NCI-H524 treated with DMSO at 0.1 percent for 48 hours (cell line): ENCODE data around the gene BABAM2.

Source experiments
- DNase-seq: peaks from one replicate; lab custom pipeline; 2025; lab: John Stamatoyannopoulos, UW

Gene BABAM2

GRCh38 chr2:28206762-28207161 is 316.2 kb downstream of the BABAM2 start:
- DNase-seq, result no peak

- DNase-seq, result no peak
Observed at GRCh38 chr2:28209261-28209691, 318.7 kb downstream of the BABAM2 start.

- DNase-seq, result no peak
Observed at GRCh38 chr2:28209864-28210263, 319.3 kb downstream of the BABAM2 start.

- no peak for DNase-seq
Observed at GRCh38 chr2:28210535-28210934, 320.0 kb downstream of the BABAM2 start.

- DNase-seq, result no peak
Observed at GRCh38 chr2:28216331-28216730, 325.8 kb downstream of the BABAM2 start.

GRCh38 chr2:28217042-28217740 is 326.7 kb downstream of the BABAM2 start:
- no peak for DNase-seq

- DNase-seq, result no peak
Observed at GRCh38 chr2:28219138-28219537, 328.6 kb downstream of the BABAM2 start.

GRCh38 chr2:28219758-28220368 is 329.3 kb downstream of the BABAM2 start:
- DNase-seq, result no peak

GRCh38 chr2:28224648-28225472 is 334.3 kb downstream of the BABAM2 start:
- no peak for DNase-seq

GRCh38 chr2:28225473-28226080 is 335.0 kb downstream of the BABAM2 start:
- no peak for DNase-seq

- DNase-seq, result no peak
Observed at GRCh38 chr2:28226558-28226957, 336.0 kb downstream of the BABAM2 start.

GRCh38 chr2:28227498-28227897 is 337.0 kb downstream of the BABAM2 start:
- DNase-seq, result no peak

- no peak for DNase-seq
Observed at GRCh38 chr2:28228434-28228995, 338.0 kb downstream of the BABAM2 start.

- no peak for DNase-seq
Observed at GRCh38 chr2:28231110-28231631, 340.6 kb downstream of the BABAM2 start.

- no peak for DNase-seq
Observed at GRCh38 chr2:28232295-28232694, 341.8 kb downstream of the BABAM2 start.

- DNase-seq, result no peak
Observed at GRCh38 chr2:28233164-28233676, 342.7 kb downstream of the BABAM2 start.

GRCh38 chr2:28234807-28235206 is 344.3 kb downstream of the BABAM2 start:
- DNase-seq, result no peak

GRCh38 chr2:28239207-28239606 is 348.7 kb downstream of the BABAM2 start:
- no peak for DNase-seq

- no peak for DNase-seq
Observed at GRCh38 chr2:28240937-28241336, 350.4 kb downstream of the BABAM2 start.

- DNase-seq, result peak; percentile 65
Observed at GRCh38 chr2:28247290-28247689, 356.8 kb downstream of the BABAM2 start.

GRCh38 chr2:28247734-28248133 is 357.2 kb downstream of the BABAM2 start:
- DNase-seq, result no peak

- no peak for DNase-seq
Observed at GRCh38 chr2:28248511-28248910, 358.0 kb downstream of the BABAM2 start.
